Measurements from ENCODE around the gene ADCY10. TPM values are rescaled to one million over a fixed set of nuclear protein-coding genes. Genes with fewer than 3 reads are reported as not detected.
"Not testable (repeated sequence)": the region's sequence is repeated elsewhere in the genome, so short reads cannot be mapped to it uniquely, and the experiment has no call there.

ADCY10 gene
- total RNA-seq, 1 experiment from 2014 or later, result 0.31 TPM

GRCh38 chr1:167837326-167837725 is 76.6 kb downstream of the ADCY10 start:
- no peak for DNase-seq
- H3K27ac Mint-ChIP-seq (ENCODE audit: unreplicated experiment), result no peak overlapping the region
- intact Hi-C loops (cut with micrococcal nuclease; ENCODE audit: unreplicated experiment), result no loop called here
- no peak for TF ChIP-seq CTCF (IDR thresholded peaks at IDR 0.05; ENCODE audit: unreplicated experiment)
- no peaks in the 10 kb centered on the region for H3K9me3 Mint-ChIP-seq (ENCODE audit: low read depth, unreplicated experiment)
- no peak overlapping the region for H3K4me3 Mint-ChIP-seq (ENCODE audit: low read depth, unreplicated experiment)
- CTCF ChIA-PET, result no interaction called here
- H3K36me3 Mint-ChIP-seq (ENCODE audit: insufficient read depth, unreplicated experiment), result no peaks in the 10 kb centered on the region
- no peaks in the 10 kb centered on the region for H3K4me1 Mint-ChIP-seq (ENCODE audit: low read depth, unreplicated experiment)
- peaks cover 16% of the 10 kb centered on the region for H3K27me3 Mint-ChIP-seq (ENCODE audit: unreplicated experiment)
- no TSS peak for BruUV-seq (replicated peaks)

- intact Hi-C loops (cut with micrococcal nuclease; ENCODE audit: unreplicated experiment), result no loop called here
- Mint-ChIP-seq H3K4me1 (ENCODE audit: low read depth, unreplicated experiment) (no peaks in the 10 kb centered on the region), H3K9me3 (ENCODE audit: low read depth, unreplicated experiment) (no peaks in the 10 kb centered on the region), H3K4me3 (ENCODE audit: low read depth, unreplicated experiment) (no peak overlapping the region), H3K27me3 (ENCODE audit: unreplicated experiment) (peaks cover 16% of the 10 kb centered on the region), H3K36me3 (ENCODE audit: insufficient read depth, unreplicated experiment) (no peaks in the 10 kb centered on the region), H3K27ac (ENCODE audit: unreplicated experiment) (no peak overlapping the region)
- DNase-seq, result no peak
- TF ChIP-seq CTCF (IDR thresholded peaks at IDR 0.05; ENCODE audit: unreplicated experiment), result no peak
- CTCF ChIA-PET, result no interaction called here
- no TSS peak for BruUV-seq (replicated peaks)
These were observed 77.7 kb downstream of the ADCY10 start for GRCh38 chr1:167836197-167836596.

GRCh38 chr1:167833904-167834303 is 80.0 kb downstream of the ADCY10 start:
- TF ChIP-seq CTCF (IDR thresholded peaks at IDR 0.05; ENCODE audit: unreplicated experiment), result no peak
- no peak for DNase-seq
- Mint-ChIP-seq H3K4me3 (ENCODE audit: low read depth, unreplicated experiment) (no peak overlapping the region), H3K27me3 (ENCODE audit: unreplicated experiment) (peaks cover 9% of the 10 kb centered on the region), H3K9me3 (ENCODE audit: low read depth, unreplicated experiment) (no peaks in the 10 kb centered on the region), H3K27ac (ENCODE audit: unreplicated experiment) (no peak overlapping the region), H3K4me1 (ENCODE audit: low read depth, unreplicated experiment) (peaks cover 12% of the 10 kb centered on the region), H3K36me3 (ENCODE audit: insufficient read depth, unreplicated experiment) (no peaks in the 10 kb centered on the region)
- CTCF ChIA-PET, result no interaction called here
- intact Hi-C loops (cut with micrococcal nuclease; ENCODE audit: unreplicated experiment), result no loop called here
- BruUV-seq (replicated peaks), result no TSS peak

- no peak for TF ChIP-seq CTCF (IDR thresholded peaks at IDR 0.05; ENCODE audit: unreplicated experiment)
- no peaks in the 10 kb centered on the region for H3K27me3 Mint-ChIP-seq (ENCODE audit: unreplicated experiment)
- no peak overlapping the region for H3K27ac Mint-ChIP-seq (ENCODE audit: unreplicated experiment)
- peaks cover 12% of the 10 kb centered on the region for H3K4me1 Mint-ChIP-seq (ENCODE audit: low read depth, unreplicated experiment)
- CTCF ChIA-PET, result no interaction called here
- DNase-seq, result no peak
- H3K36me3 Mint-ChIP-seq (ENCODE audit: insufficient read depth, unreplicated experiment), result no peaks in the 10 kb centered on the region
- intact Hi-C loops (cut with micrococcal nuclease; ENCODE audit: unreplicated experiment), result no loop called here
- BruUV-seq (replicated peaks), result no TSS peak
- H3K9me3 Mint-ChIP-seq (ENCODE audit: low read depth, unreplicated experiment), result no peaks in the 10 kb centered on the region
- H3K4me3 Mint-ChIP-seq (ENCODE audit: low read depth, unreplicated experiment), result no peak overlapping the region
These were observed 81.2 kb downstream of the ADCY10 start for GRCh38 chr1:167832693-167833092.

GRCh38 chr1:167830668-167831067 is 83.3 kb downstream of the ADCY10 start:
- CTCF ChIA-PET; H3K27ac Mint-ChIP-seq (ENCODE audit: unreplicated experiment); H3K9me3 Mint-ChIP-seq (ENCODE audit: low read depth, unreplicated experiment); H3K36me3 Mint-ChIP-seq (ENCODE audit: insufficient read depth, unreplicated experiment); H3K27me3 Mint-ChIP-seq (ENCODE audit: unreplicated experiment); intact Hi-C loops (cut with micrococcal nuclease; ENCODE audit: unreplicated experiment); BruUV-seq (replicated peaks); DNase-seq; H3K4me3 Mint-ChIP-seq (ENCODE audit: low read depth, unreplicated experiment): not testable (repeated sequence)
- peaks cover 12% of the 10 kb centered on the region for H3K4me1 Mint-ChIP-seq (ENCODE audit: low read depth, unreplicated experiment)

Measured in Calu3 (cell line).